Fibroblast of mammary gland (primary cell): ENCODE results near the gene TVP23A.

Experiments
- DNase-seq: peaks from one replicate; pipeline ENCODE4 v3.0.0-alpha.2; 2010; ENCODE audit warnings: low read depth
- H3K4me3 ChIP-seq: 2 replicates; pipeline ENCODE4 v1.5.1; 2011; ENCODE audit warnings: low read depth, mild to moderate bottlenecking, low read length, moderate library complexity; ENCODE audit not compliant: control insufficient read depth
- TF ChIP-seq, protein P1 (sequence below): conservative IDR thresholded peaks from 2 replicates; pipeline ENCODE4 v1.5.1; 2011; ENCODE audit warnings: low read depth, low read length, inconsistent platforms; ENCODE audit not compliant: control insufficient read depth, insufficient read depth

TVP23A gene

DNA sequence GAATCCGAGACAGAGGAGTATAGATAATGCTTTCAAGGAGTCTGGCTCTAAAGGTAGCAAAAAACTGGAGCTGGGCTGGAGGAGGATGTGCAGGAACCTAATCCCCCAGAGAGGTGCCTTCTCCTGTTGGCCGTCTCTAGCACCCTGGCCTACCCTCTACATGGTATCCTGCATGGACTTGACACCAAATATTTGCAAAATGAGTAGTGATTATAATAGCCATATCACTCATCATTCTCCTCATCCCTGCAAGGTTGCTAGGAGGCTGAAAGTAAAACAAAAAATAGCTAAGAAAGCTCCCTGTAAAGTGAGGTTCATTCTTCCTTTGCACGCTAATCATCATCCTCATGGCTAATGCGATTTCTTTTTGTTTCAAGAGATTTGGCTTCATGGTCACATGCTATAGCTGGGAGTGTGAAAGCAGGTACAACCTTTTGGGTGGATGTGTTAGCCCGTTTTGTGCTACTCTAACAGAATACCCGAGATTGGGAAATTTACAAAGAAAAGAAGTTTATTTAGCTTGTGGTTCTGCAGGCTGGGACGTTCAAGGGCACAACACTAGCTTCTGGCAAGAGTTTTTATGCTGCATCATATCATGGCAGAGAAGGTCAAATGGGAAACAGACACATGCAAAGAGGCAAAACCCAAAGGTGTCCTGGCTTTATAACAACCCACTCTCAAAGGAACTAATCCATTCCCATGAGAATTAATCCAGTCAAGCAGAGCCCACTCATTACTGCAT is 31.3 kb upstream of the TVP23A start:
- no peak for DNase-seq
- TF ChIP-seq, protein P1, sequence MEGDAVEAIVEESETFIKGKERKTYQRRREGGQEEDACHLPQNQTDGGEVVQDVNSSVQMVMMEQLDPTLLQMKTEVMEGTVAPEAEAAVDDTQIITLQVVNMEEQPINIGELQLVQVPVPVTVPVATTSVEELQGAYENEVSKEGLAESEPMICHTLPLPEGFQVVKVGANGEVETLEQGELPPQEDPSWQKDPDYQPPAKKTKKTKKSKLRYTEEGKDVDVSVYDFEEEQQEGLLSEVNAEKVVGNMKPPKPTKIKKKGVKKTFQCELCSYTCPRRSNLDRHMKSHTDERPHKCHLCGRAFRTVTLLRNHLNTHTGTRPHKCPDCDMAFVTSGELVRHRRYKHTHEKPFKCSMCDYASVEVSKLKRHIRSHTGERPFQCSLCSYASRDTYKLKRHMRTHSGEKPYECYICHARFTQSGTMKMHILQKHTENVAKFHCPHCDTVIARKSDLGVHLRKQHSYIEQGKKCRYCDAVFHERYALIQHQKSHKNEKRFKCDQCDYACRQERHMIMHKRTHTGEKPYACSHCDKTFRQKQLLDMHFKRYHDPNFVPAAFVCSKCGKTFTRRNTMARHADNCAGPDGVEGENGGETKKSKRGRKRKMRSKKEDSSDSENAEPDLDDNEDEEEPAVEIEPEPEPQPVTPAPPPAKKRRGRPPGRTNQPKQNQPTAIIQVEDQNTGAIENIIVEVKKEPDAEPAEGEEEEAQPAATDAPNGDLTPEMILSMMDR: no peak

DNA sequence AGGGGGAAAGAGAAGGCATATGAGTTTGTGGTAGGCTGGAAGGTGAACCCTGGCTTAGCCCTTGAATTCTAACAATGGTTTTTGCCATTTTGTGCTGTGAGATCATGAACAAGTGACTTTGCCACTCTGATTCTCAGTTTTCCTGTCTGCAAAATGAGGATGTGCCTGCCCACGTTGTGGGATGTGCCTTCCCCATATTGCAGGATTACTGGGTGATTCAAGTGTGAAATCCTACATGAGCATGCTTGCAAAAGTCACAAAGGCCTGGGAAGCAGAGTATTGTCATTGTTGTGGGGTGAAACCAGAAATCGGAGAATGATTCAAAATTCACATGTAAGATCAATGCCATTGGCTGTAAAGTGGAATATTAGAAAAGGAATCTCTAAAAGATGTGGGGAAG is 28.6 kb upstream of the TVP23A start:
- no peak overlapping the region for H3K4me3 ChIP-seq
- TF ChIP-seq, protein P1: no peak
- DNase-seq: no peak

More for the DNA sequence above, 31.3 kb upstream of the TVP23A start:
- H3K4me3 ChIP-seq: no peak overlapping the region

DNA sequence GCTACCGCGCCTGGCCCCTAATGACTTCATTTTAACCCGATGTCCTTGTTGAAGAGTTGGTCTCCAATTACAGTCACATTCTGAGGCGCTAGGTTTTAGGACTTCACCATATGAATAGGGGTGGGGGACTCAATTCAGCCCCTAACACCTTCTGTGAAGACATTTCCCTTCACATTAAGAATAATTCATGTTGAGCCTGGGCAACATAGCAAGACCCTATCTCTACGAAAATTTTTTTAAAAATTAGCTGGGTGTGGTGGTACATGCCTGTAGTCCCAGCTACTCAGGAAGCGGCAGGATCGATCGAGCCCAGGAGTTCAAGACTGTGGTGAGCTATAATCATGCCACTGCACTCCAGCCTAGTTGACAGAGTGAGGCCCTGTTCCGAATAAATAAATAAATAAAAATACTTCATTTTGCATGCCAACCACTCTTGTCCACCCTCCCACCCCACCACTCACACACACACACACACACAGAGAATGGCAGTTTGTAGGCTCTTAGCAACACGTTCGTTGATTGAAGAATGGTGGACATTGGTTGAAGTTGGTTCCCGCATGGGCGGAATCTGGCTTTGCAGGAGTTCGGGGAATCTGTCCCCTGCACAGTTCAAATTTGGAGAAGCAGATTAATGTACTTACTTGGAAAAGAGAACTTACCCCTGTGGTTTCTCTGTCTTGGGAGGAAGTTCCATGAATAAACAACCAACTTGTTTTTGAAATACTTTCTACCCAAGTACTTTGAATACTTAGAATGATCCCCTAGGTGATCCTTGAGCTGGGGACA is 27.8 kb upstream of the TVP23A start:
- TF ChIP-seq, protein P1: no peak
- no peak for DNase-seq

DNA sequence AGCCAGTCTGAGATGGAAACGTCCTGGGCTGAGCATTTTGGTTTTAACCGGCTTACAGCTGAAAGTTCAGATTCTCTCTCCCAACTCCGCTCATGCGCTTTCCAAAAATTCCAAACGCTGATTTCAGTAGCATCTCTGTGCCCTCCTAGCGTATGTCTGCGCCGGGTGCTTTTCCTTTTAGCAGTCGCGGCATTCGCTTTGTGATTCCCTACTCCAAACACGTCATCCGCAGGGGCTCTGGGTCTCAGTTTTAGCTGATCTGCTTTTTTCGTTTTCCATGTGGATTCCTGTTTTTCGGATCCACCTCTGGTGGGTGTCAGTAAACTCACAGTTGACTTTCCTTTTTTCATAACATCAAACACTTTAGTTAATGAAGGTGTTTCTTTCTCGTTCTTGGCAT is 22.1 kb upstream of the TVP23A start:
- DNase-seq: no peak
- no peak overlapping the region for H3K4me3 ChIP-seq
- TF ChIP-seq, protein P1: no peak

More for the DNA sequence above, 27.8 kb upstream of the TVP23A start:
- H3K4me3 ChIP-seq: no peak overlapping the region

DNA sequence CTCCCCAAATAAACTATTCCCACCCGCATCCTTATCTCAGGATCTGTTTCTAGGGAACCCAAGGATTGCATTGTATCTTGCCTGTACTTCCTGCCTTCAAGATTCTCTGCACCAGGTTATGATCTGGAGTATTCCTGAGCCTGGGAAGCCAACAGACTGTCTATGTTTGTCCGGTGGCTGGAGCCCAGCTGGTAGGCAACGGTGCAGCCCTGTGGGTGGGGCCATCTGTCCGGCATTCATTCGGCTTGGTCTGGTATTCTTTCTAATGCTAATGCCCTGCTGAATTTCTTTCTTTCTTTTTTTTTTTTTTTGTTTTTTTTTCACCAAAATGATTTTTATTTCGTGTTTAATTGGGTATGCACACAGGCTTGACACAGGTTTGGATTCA is 20.7 kb upstream of the TVP23A start:
- no peak for DNase-seq
- TF ChIP-seq, protein P1: no peak
- no peak overlapping the region for H3K4me3 ChIP-seq

DNA sequence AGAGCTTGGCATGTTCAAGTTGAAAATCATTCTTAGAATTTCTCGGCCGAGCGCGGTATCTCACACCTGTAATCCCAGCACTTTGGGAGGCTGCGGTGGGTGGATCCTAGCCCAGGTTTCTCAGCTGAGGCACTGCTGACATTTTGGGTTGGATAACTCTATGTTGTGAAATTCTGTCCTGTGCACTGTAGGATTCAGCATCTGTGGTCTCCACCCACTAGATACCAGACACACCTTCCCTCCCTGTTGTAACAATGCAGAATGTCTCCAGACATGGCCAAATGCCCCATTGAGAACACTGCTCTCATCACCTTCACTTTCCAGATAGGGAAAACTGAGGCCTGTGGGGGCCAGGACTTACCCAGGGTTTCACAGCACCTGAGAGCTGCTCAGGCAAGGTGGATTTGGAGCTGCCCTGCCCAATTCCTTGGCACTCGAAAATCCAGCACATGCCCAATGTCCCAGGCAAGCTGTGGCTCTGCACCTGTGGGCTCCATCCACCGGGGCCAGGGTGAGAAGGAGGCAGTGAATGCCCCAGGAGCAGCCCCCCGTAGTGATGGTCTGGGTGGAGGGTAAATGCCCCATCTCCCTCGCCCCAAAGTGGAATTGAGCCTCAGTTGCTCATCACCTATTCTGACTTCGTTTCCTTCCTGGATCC is 20.2 kb upstream of the TVP23A start:
- no peak overlapping the region for H3K4me3 ChIP-seq
- TF ChIP-seq, protein P1: no peak
- no peak for DNase-seq
